ENCODE results near the gene F2RL2. TPM values are rescaled to one million over a fixed set of nuclear protein-coding genes. Genes with fewer than 3 reads are reported as not detected.

The F2RL2 gene
- total RNA-seq, 1 experiment from 2014 or later, result not detected

DNA sequence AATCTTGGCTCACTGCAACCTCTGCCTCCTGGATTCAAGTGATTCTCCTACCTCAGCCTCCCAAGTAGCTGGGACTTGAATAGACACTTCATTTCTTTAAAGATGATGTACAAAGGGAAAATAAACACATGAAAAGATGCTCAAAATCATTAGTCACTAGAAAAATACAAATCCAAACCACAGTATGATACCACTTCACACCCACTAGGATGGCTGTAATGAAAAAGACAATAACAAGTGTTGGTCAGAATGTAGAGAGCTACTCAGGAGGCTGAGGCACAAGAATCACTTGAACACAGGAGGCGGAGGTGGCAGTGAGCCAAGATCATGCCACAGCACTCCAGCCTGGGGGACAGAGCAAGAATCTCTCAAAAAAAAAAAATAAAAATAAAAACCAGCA, 13.0 kb downstream of the F2RL2 start:
- no TSS peak for BruUV-seq (replicated peaks)
- Mint-ChIP-seq H3K4me3 (ENCODE audit: low read depth, unreplicated experiment) (no peak overlapping the region), H3K4me1 (ENCODE audit: low read depth, unreplicated experiment) (peaks cover 1% of the 10 kb centered on the region), H3K27me3 (ENCODE audit: unreplicated experiment) (no peaks in the 10 kb centered on the region), H3K9me3 (ENCODE audit: low read depth, unreplicated experiment) (no peaks in the 10 kb centered on the region), H3K36me3 (ENCODE audit: insufficient read depth, unreplicated experiment) (no peaks in the 10 kb centered on the region), H3K27ac (ENCODE audit: unreplicated experiment) (no peak overlapping the region)
- no peak for TF ChIP-seq CTCF (IDR thresholded peaks at IDR 0.05; ENCODE audit: unreplicated experiment)
- intact Hi-C loops (cut with micrococcal nuclease; ENCODE audit: unreplicated experiment), result no loop called here
- no peak for DNase-seq
- CTCF ChIA-PET, result no interaction called here

GRCh38 chr5:76608833-76609232, 14.4 kb downstream of the F2RL2 start:
- Mint-ChIP-seq H3K4me3 (ENCODE audit: low read depth, unreplicated experiment) (no peak overlapping the region), H3K36me3 (ENCODE audit: insufficient read depth, unreplicated experiment) (no peaks in the 10 kb centered on the region), H3K27me3 (ENCODE audit: unreplicated experiment) (no peaks in the 10 kb centered on the region), H3K27ac (ENCODE audit: unreplicated experiment) (no peak overlapping the region), H3K9me3 (ENCODE audit: low read depth, unreplicated experiment) (no peaks in the 10 kb centered on the region), H3K4me1 (ENCODE audit: low read depth, unreplicated experiment) (peaks cover 10% of the 10 kb centered on the region)
- no TSS peak for BruUV-seq (replicated peaks)
- intact Hi-C loops (cut with micrococcal nuclease; ENCODE audit: unreplicated experiment), result no loop called here
- CTCF ChIA-PET, result interaction anchor here (1.2 kb wide), 1 partner anchor 11 kb away, joined by 3 read pairs; no protein-coding TSS in a partner anchor
- no peak for TF ChIP-seq CTCF (IDR thresholded peaks at IDR 0.05; ENCODE audit: unreplicated experiment)
- no peak for DNase-seq

GRCh38 chr5:76607353-76607871, 15.8 kb downstream of the F2RL2 start:
- TF ChIP-seq CTCF (IDR thresholded peaks at IDR 0.05; ENCODE audit: unreplicated experiment), result no peak
- intact Hi-C loops (cut with micrococcal nuclease; ENCODE audit: unreplicated experiment), result no loop called here
- BruUV-seq (replicated peaks), result no TSS peak
- DNase-seq, result no peak
- H3K4me1 Mint-ChIP-seq (ENCODE audit: low read depth, unreplicated experiment), result peaks cover 10% of the 10 kb centered on the region
- no peaks in the 10 kb centered on the region for H3K36me3 Mint-ChIP-seq (ENCODE audit: insufficient read depth, unreplicated experiment)
- no peaks in the 10 kb centered on the region for H3K27me3 Mint-ChIP-seq (ENCODE audit: unreplicated experiment)
- no peak overlapping the region for H3K4me3 Mint-ChIP-seq (ENCODE audit: low read depth, unreplicated experiment)
- no peak overlapping the region for H3K27ac Mint-ChIP-seq (ENCODE audit: unreplicated experiment)
- CTCF ChIA-PET, result interaction anchor here (0.6 kb wide), 1 partner anchor 12 kb away, joined by 4 read pairs; no protein-coding TSS in a partner anchor
- H3K9me3 Mint-ChIP-seq (ENCODE audit: low read depth, unreplicated experiment), result no peaks in the 10 kb centered on the region

GRCh38 chr5:76606701-76607100, 16.5 kb downstream of the F2RL2 start:
- no peak for TF ChIP-seq CTCF (IDR thresholded peaks at IDR 0.05; ENCODE audit: unreplicated experiment)
- intact Hi-C loops (cut with micrococcal nuclease; ENCODE audit: unreplicated experiment), result no loop called here

More at GRCh38 chr5:76606701-76607100, 16.5 kb downstream of the F2RL2 start:
- H3K27me3 Mint-ChIP-seq (ENCODE audit: unreplicated experiment), result no peaks in the 10 kb centered on the region
- H3K4me3 Mint-ChIP-seq (ENCODE audit: low read depth, unreplicated experiment), result no peak overlapping the region
- no peaks in the 10 kb centered on the region for H3K36me3 Mint-ChIP-seq (ENCODE audit: insufficient read depth, unreplicated experiment)
- BruUV-seq (replicated peaks), result no TSS peak
- DNase-seq, result no peak
- H3K4me1 Mint-ChIP-seq (ENCODE audit: low read depth, unreplicated experiment), result peaks cover 17% of the 10 kb centered on the region
- no peak overlapping the region for H3K27ac Mint-ChIP-seq (ENCODE audit: unreplicated experiment)
- H3K9me3 Mint-ChIP-seq (ENCODE audit: low read depth, unreplicated experiment), result no peaks in the 10 kb centered on the region
- CTCF ChIA-PET, result interaction anchor here (0.6 to 1.2 kb wide), 2 partner anchors 13 to 168 kb away, joined by 4 to 9 read pairs; no protein-coding TSS in a partner anchor

Data from Calu3 (cell line).